HepG2 (cell line): ENCODE measurements around the gene AGBL3. TPM values are rescaled to one million over a fixed set of nuclear protein-coding genes. Genes with fewer than 3 reads are reported as not detected.

Source experiments
- ARNTL ChIP-seq: sonication (generic); formaldehyde crosslinking; IDR thresholded peaks from 2 replicates; pipeline ENCODE4 v1.4.0; 2020; ENCODE audit warnings: mild to moderate bottlenecking, missing genetic modification reagents
- MLLT10 ChIP-seq: sonication (generic); formaldehyde crosslinking; IDR thresholded peaks from 2 replicates; pipeline ENCODE4 v1.4.0; 2020; ENCODE audit warnings: missing genetic modification reagents
- NFKB2 ChIP-seq: sonication (generic); formaldehyde crosslinking; IDR thresholded peaks from 2 replicates; pipeline ENCODE4 v1.4.0; 2020; ENCODE audit warnings: missing genetic modification reagents, borderline replicate concordance
- PBX2 ChIP-seq: IDR thresholded peaks from 2 replicates; pipeline ENCODE4 v1.6.1; 2016; ENCODE audit warnings: control low read depth
- PHF5A ChIP-seq: IDR thresholded peaks from one replicate; pipeline ENCODE4 v1.6.1; 2018; ENCODE audit warnings: low read depth, missing genetic modification reagents; ENCODE audit not compliant: unreplicated experiment
- PREB ChIP-seq: sonication (generic); formaldehyde crosslinking; IDR thresholded peaks from 2 replicates; pipeline ENCODE4 v1.4.0; 2020; ENCODE audit warnings: missing genetic modification reagents
- SALL2 ChIP-seq: sonication (generic); formaldehyde crosslinking; IDR thresholded peaks from 2 replicates; pipeline ENCODE4 v1.8.1; 2023; ENCODE audit warnings: mild to moderate bottlenecking, missing genetic modification reagents, inconsistent platforms
- SMC3 ChIP-seq: IDR thresholded peaks from 2 replicates; pipeline ENCODE4 v1.6.1; 2011; ENCODE audit warnings: low read length, improper control_type of control experiment
- SUZ12 ChIP-seq: fragments of 150-350 bp; IDR thresholded peaks from 2 replicates; pipeline ENCODE4 v1.6.1; 2014; ENCODE audit warnings: low read depth, low read length
- TCF7L2 ChIP-seq: IDR thresholded peaks from 2 replicates; pipeline ENCODE4 v1.6.1; 2011; ENCODE audit warnings: mild to moderate bottlenecking, low read depth, low read length, moderate library complexity
- TFE3 ChIP-seq: IDR thresholded peaks from 2 replicates; pipeline ENCODE4 v1.6.1; 2016
- TOPORS ChIP-seq: sonication (generic); formaldehyde crosslinking; IDR thresholded peaks from 2 replicates; pipeline ENCODE4 v1.8.0; 2023; ENCODE audit warnings: mild to moderate bottlenecking, missing genetic modification reagents
- ZBTB1 ChIP-seq: sonication (generic); formaldehyde crosslinking; IDR thresholded peaks from 2 replicates; pipeline ENCODE4 v1.4.0; 2020; ENCODE audit warnings: missing genetic modification reagents, borderline replicate concordance
- ZNF180 ChIP-seq: sonication (generic); formaldehyde crosslinking; IDR thresholded peaks from 2 replicates; pipeline ENCODE4 v1.4.0; 2020; ENCODE audit warnings: low read depth, missing genetic modification reagents, borderline replicate concordance
- ZNF292 ChIP-seq: sonication (generic); formaldehyde crosslinking; IDR thresholded peaks from 2 replicates; pipeline ENCODE4 v1.8.1; 2022; ENCODE audit warnings: mild to moderate bottlenecking, low read depth, missing genetic modification reagents, borderline replicate concordance
- ZNF44 ChIP-seq: sonication (generic); formaldehyde crosslinking; IDR thresholded peaks from 2 replicates; pipeline ENCODE4 v1.5.1; 2020; ENCODE audit warnings: mild to moderate bottlenecking, missing genetic modification reagents
- ZNF670 ChIP-seq: sonication (generic); formaldehyde crosslinking; IDR thresholded peaks from 2 replicates; pipeline ENCODE4 v1.8.0; 2022; ENCODE audit warnings: mild to moderate bottlenecking, missing genetic modification reagents, borderline replicate concordance
- ZNF672 ChIP-seq: sonication (generic); formaldehyde crosslinking; IDR thresholded peaks from 2 replicates; pipeline ENCODE4 v1.8.1; 2022; ENCODE audit warnings: missing genetic modification reagents
- ZNF768 ChIP-seq: sonication (generic); formaldehyde crosslinking; IDR thresholded peaks from 2 replicates; pipeline ENCODE4 v1.4.0; 2020; ENCODE audit warnings: missing genetic modification reagents
- polyA plus RNA-seq, 8 experiments: library from polyadenylated mRNA; depleted of rRNA in 3 of 8; stranded (reverse) in 7 of 8; unstranded in 1 of 8; fragments of >200 nt; fragmentation: Illumina TruSeq in 4 of 8; extraction: Trizol in 4 of 8; gene quantifications; 2 replicates each; pipeline versions ENCODE4 v1.2.1 to v1.2.3, GENCODE V29; 2011 to 2016; ENCODE audit warnings: low read depth in 4 of 8, missing spikeins in 1 of 8, mixed read lengths in 1 of 8; ENCODE audit not compliant: insufficient read depth in 1 of 8
- total RNA-seq, 5 experiments: library from RNA; depleted of rRNA; stranded (reverse); fragments of >200 nt; fragmentation: Illumina TruSeq; extraction: Trizol; gene quantifications; 2 replicates each; pipeline ENCODE4 v1.2.3, GENCODE V29; 2016; ENCODE audit warnings: low read depth in 1 of 5
- TF ChIP-seq, protein P1 (sequence below): IDR thresholded peaks from 2 replicates; pipeline ENCODE4 v1.6.1; 2012; ENCODE audit warnings: inconsistent platforms
- TF ChIP-seq, protein P2 (sequence below): sonication (generic); formaldehyde crosslinking; IDR thresholded peaks from 2 replicates; pipeline ENCODE4 v1.9.0; 2022; ENCODE audit warnings: missing genetic modification reagents, mild to moderate bottlenecking, borderline replicate concordance
- TF ChIP-seq, protein P3 (sequence below): sonication (generic); formaldehyde crosslinking; IDR thresholded peaks from 2 replicates; pipeline ENCODE4 v1.4.0; 2020; ENCODE audit warnings: missing genetic modification reagents

The AGBL3 gene
- total and polyA plus RNA-seq, 2 of the 13 experiments (the other 11 are each of a cell fraction or from before 2014, with no cell fraction given), result 2.2 to 7.2 TPM

DNA sequence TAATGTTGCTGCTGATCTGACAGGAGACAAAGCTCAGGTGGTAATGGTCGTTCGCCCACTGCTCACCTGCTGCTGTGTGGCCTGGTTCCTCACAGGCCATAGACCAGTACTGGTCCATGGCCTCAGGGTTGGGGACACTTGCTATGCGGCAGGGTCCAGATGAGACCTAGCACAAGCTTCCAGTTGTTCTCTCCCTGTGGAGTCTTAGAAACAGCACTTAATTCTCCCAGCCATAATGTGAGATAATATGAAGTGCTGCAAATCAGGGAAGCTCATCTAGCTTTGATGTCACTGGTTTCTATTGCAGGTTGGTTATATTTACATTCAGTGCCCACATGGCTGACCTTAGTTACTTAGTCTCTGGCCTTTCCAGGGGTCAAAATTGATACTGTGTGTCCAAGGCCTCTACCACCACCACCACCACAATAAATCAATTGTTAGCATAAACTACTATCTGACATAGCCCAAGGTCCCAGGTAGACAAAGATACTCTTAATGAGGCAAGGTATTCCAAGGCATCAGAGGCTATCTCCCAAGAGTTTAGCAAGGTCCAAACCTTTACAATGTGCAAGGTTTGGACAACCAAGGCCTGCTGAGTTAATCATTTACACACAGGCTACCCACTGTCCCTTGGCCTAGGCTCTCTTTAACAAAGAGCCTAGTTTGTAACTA lies 11.0 kb downstream of the AGBL3 start (continued):
- TF ChIP-seq, protein P1, sequence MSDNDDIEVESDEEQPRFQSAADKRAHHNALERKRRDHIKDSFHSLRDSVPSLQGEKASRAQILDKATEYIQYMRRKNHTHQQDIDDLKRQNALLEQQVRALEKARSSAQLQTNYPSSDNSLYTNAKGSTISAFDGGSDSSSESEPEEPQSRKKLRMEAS, result peak; percentile 71
- TF ChIP-seq PREB (CRISPR knock-in tag), result no peak
- TF ChIP-seq TOPORS (CRISPR knock-in tag), result 0 out of 2 replicates have a peak, but pooled peaks have one; percentile 36
- no peak; the same call in 1 of the 2 replicates for TF ChIP-seq ZNF670
- TF ChIP-seq ZNF768 (CRISPR knock-in tag), result peak; percentile 58; the same call in 1 of the 2 replicates
- peak; percentile 78 for TF ChIP-seq TFE3
- TF ChIP-seq, protein P2, sequence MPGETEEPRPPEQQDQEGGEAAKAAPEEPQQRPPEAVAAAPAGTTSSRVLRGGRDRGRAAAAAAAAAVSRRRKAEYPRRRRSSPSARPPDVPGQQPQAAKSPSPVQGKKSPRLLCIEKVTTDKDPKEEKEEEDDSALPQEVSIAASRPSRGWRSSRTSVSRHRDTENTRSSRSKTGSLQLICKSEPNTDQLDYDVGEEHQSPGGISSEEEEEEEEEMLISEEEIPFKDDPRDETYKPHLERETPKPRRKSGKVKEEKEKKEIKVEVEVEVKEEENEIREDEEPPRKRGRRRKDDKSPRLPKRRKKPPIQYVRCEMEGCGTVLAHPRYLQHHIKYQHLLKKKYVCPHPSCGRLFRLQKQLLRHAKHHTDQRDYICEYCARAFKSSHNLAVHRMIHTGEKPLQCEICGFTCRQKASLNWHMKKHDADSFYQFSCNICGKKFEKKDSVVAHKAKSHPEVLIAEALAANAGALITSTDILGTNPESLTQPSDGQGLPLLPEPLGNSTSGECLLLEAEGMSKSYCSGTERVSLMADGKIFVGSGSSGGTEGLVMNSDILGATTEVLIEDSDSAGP (CRISPR knock-in tag), result peak; percentile 56; the same call in 1 of the 2 replicates
- no peak for TF ChIP-seq ZNF180
- TF ChIP-seq, protein P3, sequence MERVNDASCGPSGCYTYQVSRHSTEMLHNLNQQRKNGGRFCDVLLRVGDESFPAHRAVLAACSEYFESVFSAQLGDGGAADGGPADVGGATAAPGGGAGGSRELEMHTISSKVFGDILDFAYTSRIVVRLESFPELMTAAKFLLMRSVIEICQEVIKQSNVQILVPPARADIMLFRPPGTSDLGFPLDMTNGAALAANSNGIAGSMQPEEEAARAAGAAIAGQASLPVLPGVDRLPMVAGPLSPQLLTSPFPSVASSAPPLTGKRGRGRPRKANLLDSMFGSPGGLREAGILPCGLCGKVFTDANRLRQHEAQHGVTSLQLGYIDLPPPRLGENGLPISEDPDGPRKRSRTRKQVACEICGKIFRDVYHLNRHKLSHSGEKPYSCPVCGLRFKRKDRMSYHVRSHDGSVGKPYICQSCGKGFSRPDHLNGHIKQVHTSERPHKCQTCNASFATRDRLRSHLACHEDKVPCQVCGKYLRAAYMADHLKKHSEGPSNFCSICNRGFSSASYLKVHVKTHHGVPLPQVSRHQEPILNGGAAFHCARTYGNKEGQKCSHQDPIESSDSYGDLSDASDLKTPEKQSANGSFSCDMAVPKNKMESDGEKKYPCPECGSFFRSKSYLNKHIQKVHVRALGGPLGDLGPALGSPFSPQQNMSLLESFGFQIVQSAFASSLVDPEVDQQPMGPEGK, result peak; percentile 42; the same call in 1 of the 2 replicates
- TF ChIP-seq PBX2 (CRISPR knock-in tag), result 0 out of 2 replicates have a peak, but pooled peaks have one; percentile 35
- TF ChIP-seq ZNF292 (CRISPR knock-in tag), result peak; percentile 62; the same call in 1 of the 2 replicates
- no peak for TF ChIP-seq NFKB2 (CRISPR knock-in tag)
- peak; percentile 68 for TF ChIP-seq PHF5A (CRISPR knock-in tag)
- peak; percentile 73 for TF ChIP-seq TCF7L2
- TF ChIP-seq SUZ12, result no peak
- no peak for TF ChIP-seq ZNF672 (CRISPR knock-in tag)
- TF ChIP-seq ZNF44 (CRISPR knock-in tag), result 0 out of 2 replicates have a peak, but pooled peaks have one; percentile 32
- TF ChIP-seq SMC3, result no peak
- TF ChIP-seq SALL2 (CRISPR knock-in tag), result no peak
- no peak for TF ChIP-seq MLLT10
- TF ChIP-seq ZBTB1 (CRISPR knock-in tag), result no peak
- no peak; the same call in 1 of the 2 replicates for TF ChIP-seq ARNTL (CRISPR knock-in tag)
